Naive thymus-derived CD4-positive, alpha-beta T cell (primary cell): ENCODE data around the gene ZNF248. TPM values are rescaled to one million over a fixed set of nuclear protein-coding genes. Genes with fewer than 3 reads are reported as not detected.

Experiments used
- ATAC-seq: fragments of 150-1000 bp; cut with Tn5 transposase; 2 replicates; pipeline ENCODE4 v1.10.0; 2021; ENCODE audit warnings: mild to moderate bottlenecking, moderate library complexity
- CTCF ChIA-PET: fragments of 350-600 bp; sonication (Branson Sonifier 250); formaldehyde crosslinking; loops from one replicate; lab custom pipeline; 2021; ENCODE audit warnings: antibody characterized with exemption; lab: Charles Lee
- POLR2A ChIA-PET: fragments of 350-600 bp; sonication (Branson Sonifier 250); formaldehyde crosslinking; loops from one replicate; lab custom pipeline; 2021; ENCODE audit warnings: antibody characterized with exemption, inconsistent platforms; lab: Charles Lee
- DNase-seq, 9 donors: peaks; one replicate each; pipeline versions ENCODE4 v3.0.0 to v3.0.0-alpha.2; 2020 to 2022; ENCODE audit warnings: mixed read lengths in 1 of 9
- H3K27ac ChIP-seq: one replicate; pipeline ENCODE4 v1.7.0; 2013; ENCODE audit warnings: mild to moderate bottlenecking, low read depth, low read length, moderate library complexity
- H3K27me3 ChIP-seq, 2 donors: one replicate each; pipeline ENCODE4 v1.7.0; 2013; ENCODE audit warnings: low read length in 2 of 2, mild to moderate bottlenecking in 2 of 2, moderate library complexity in 2 of 2; ENCODE audit not compliant: control insufficient read depth in 2 of 2, insufficient read depth in 2 of 2
- H3K36me3 ChIP-seq, 3 experiments: 1 replicate in 2 of 3; 2 replicates in 1 of 3; pipeline ENCODE4 v1.7.0; 2013; ENCODE audit warnings: low read length in 3 of 3, mild to moderate bottlenecking in 3 of 3, moderate library complexity in 1 of 3; ENCODE audit not compliant: insufficient read depth in 3 of 3, control insufficient read depth in 2 of 3
- H3K4me1 ChIP-seq, 2 donors: one replicate each; pipeline ENCODE4 v1.7.0; 2013; ENCODE audit warnings: low read length in 2 of 2, mild to moderate bottlenecking in 2 of 2, moderate library complexity in 1 of 2; ENCODE audit not compliant: control insufficient read depth in 2 of 2, insufficient read depth in 2 of 2
- H3K4me3 ChIP-seq: 2 replicates; pipeline ENCODE4 v1.7.0; 2013; ENCODE audit warnings: mild to moderate bottlenecking, low read length
- H3K9me3 ChIP-seq, 3 experiments: 1 replicate in 2 of 3; 2 replicates in 1 of 3; pipeline ENCODE4 v1.7.0; 2013; ENCODE audit warnings: low read length in 3 of 3; ENCODE audit not compliant: control insufficient read depth in 2 of 3
- H3K27ac Mint-ChIP-seq, 9 donors: one replicate each; pipeline ENCODE4 v1.8.0; 2020 to 2022; ENCODE audit warnings: mixed read lengths in 9 of 9, mild to moderate bottlenecking in 8 of 9, moderate library complexity in 5 of 9, inconsistent platforms in 2 of 9
- H3K27me3 Mint-ChIP-seq, 5 donors: one replicate each; pipeline ENCODE4 v1.8.0; 2021 to 2022; ENCODE audit warnings: mixed read lengths in 5 of 5, mild to moderate bottlenecking in 1 of 5
- H3K36me3 Mint-ChIP-seq, 5 donors: one replicate each; pipeline ENCODE4 v1.8.0; 2020 to 2022; ENCODE audit warnings: mixed read lengths in 5 of 5, mild to moderate bottlenecking in 3 of 5, inconsistent platforms in 1 of 5
- H3K4me1 Mint-ChIP-seq, 7 donors: one replicate each; pipeline ENCODE4 v1.8.0; 2020 to 2022; ENCODE audit warnings: mixed read lengths in 7 of 7, mild to moderate bottlenecking in 3 of 7, inconsistent platforms in 1 of 7
- H3K4me3 Mint-ChIP-seq, 10 donors: one replicate each; pipeline ENCODE4 v1.8.0; 2020 to 2022; ENCODE audit warnings: mild to moderate bottlenecking in 10 of 10, mixed read lengths in 10 of 10, moderate library complexity in 6 of 10, inconsistent platforms in 2 of 10
- H3K9me3 Mint-ChIP-seq, 11 donors: one replicate each; pipeline ENCODE4 v1.8.0; 2020 to 2022; ENCODE audit warnings: mixed read lengths in 11 of 11, mild to moderate bottlenecking in 4 of 11, inconsistent platforms in 1 of 11, moderate library complexity in 1 of 11
- intact Hi-C, 2 donors: fragments of 100-400 bp; cut with micrococcal nuclease; formaldehyde crosslinking; loops; one replicate each; pipeline ENCODE4 v1.15.1; 2023
- polyA plus RNA-seq, 2 donors: library from polyadenylated mRNA; unstranded; fragments of 300-500 nt; fragmentation: Illumina TruSeq; gene quantifications; one replicate each; pipeline ENCODE4 v1.2.3, GENCODE V29; 2021
- total RNA-seq, 6 experiments: library from RNA in 5 of 6; stranded (reverse) in 5 of 6; gene quantifications; 1 replicate in 5 of 6; 2 replicates in 1 of 6; pipeline ENCODE4 v1.2.3 and lab custom pipeline; 2021 to 2026

ZNF248 gene
- total and polyA plus RNA-seq, 7 experiments from 2014 or later: 4.3 to 26.9 (median 6.8) TPM

- DNase-seq: no peak
- Histone ChIP-seq H3K27ac (no peak overlapping the region), H3K27me3 (no peaks in the 10 kb centered on the region), H3K36me3 (no peaks in the 10 kb centered on the region), H3K9me3 (peaks cover 0 to 30% (median 0%) of the 10 kb centered on the region in 3 experiments), H3K4me3 (no peak overlapping the region), H3K4me1 (no peaks in the 10 kb centered on the region)
- Mint-ChIP-seq H3K27ac (no peak overlapping the region), H3K36me3 (peaks cover 0 to 23% (median 21%) of the 10 kb centered on the region in 5 donors), H3K4me3 (no peak overlapping the region), H3K27me3 (no peaks in the 10 kb centered on the region), H3K4me1 (no peaks in the 10 kb centered on the region), H3K9me3 (peaks cover 5 to 77% (median 21%) of the 10 kb centered on the region in 11 donors)
- POLR2A ChIA-PET: no interaction called here
- ATAC-seq: no peak
- CTCF ChIA-PET: no interaction called here
- intact Hi-C loops: no loop called here
Observed at GRCh38 chr10:37780536-37780935, 76.9 kb downstream of the ZNF248 start.

GRCh38 chr10:37777056-37777455 is 80.4 kb downstream of the ZNF248 start:
- no peaks in the 10 kb centered on the region for H3K36me3 ChIP-seq
- Mint-ChIP-seq H3K9me3 (peaks cover 3 to 62% (median 21%) of the 10 kb centered on the region in 11 donors), H3K27me3 (no peaks in the 10 kb centered on the region), H3K27ac (no peak overlapping the region), H3K4me3 (no peak overlapping the region), H3K36me3 (peaks cover 0 to 11% (median 5%) of the 10 kb centered on the region in 5 donors), H3K4me1 (no peaks in the 10 kb centered on the region)
- ATAC-seq: no peak
- no peaks in the 10 kb centered on the region for H3K27me3 ChIP-seq
- H3K4me1 ChIP-seq: no peaks in the 10 kb centered on the region
- CTCF ChIA-PET: no interaction called here
- intact Hi-C loops: no loop called here
- DNase-seq: no peak
- peaks cover 0 to 25% (median 0%) of the 10 kb centered on the region in 3 experiments for H3K9me3 ChIP-seq
- no peak overlapping the region for H3K27ac ChIP-seq
- H3K4me3 ChIP-seq: no peak overlapping the region
- POLR2A ChIA-PET: no interaction called here

GRCh38 chr10:37775612-37776011 is 81.8 kb downstream of the ZNF248 start:
- no peaks in the 10 kb centered on the region for H3K36me3 ChIP-seq
- ChIA-PET CTCF (no interaction called here), POLR2A (no interaction called here)
- ATAC-seq (no peak), DNase-seq (no peak)
- H3K4me3 ChIP-seq: no peak overlapping the region
- Mint-ChIP-seq H3K4me1 (no peaks in the 10 kb centered on the region), H3K9me3 (peaks cover 3 to 51% (median 17%) of the 10 kb centered on the region in 11 donors), H3K4me3 (no peak overlapping the region), H3K27ac (no peak overlapping the region), H3K27me3 (no peaks in the 10 kb centered on the region), H3K36me3 (peaks cover 0 to 7% (median 5%) of the 10 kb centered on the region in 5 donors)
- peaks cover 0 to 13% (median 0%) of the 10 kb centered on the region in 3 experiments for H3K9me3 ChIP-seq
- H3K27ac ChIP-seq: no peak overlapping the region
- intact Hi-C loops: no loop called here
- no peaks in the 10 kb centered on the region for H3K27me3 ChIP-seq
- no peaks in the 10 kb centered on the region for H3K4me1 ChIP-seq

- Histone ChIP-seq H3K4me3 (no peak overlapping the region), H3K4me1 (no peaks in the 10 kb centered on the region), H3K36me3 (no peaks in the 10 kb centered on the region), H3K27ac (no peak overlapping the region), H3K27me3 (no peaks in the 10 kb centered on the region), H3K9me3 (peaks cover 0 to 10% (median 0%) of the 10 kb centered on the region in 3 experiments)
- peaks cover 3 to 50% (median 18%) of the 10 kb centered on the region in 11 donors for H3K9me3 Mint-ChIP-seq
- no peak overlapping the region for H3K27ac Mint-ChIP-seq
- ATAC-seq: no peak
- H3K27me3 Mint-ChIP-seq: no peaks in the 10 kb centered on the region
- CTCF ChIA-PET: no interaction called here
- intact Hi-C loops: no loop called here
- H3K4me1 Mint-ChIP-seq: no peaks in the 10 kb centered on the region
- DNase-seq: no peak
- H3K36me3 Mint-ChIP-seq: peaks cover 0 to 7% (median 5%) of the 10 kb centered on the region in 5 donors
- H3K4me3 Mint-ChIP-seq: no peak overlapping the region
- POLR2A ChIA-PET: no interaction called here
Observed at GRCh38 chr10:37774351-37774750, 83.1 kb downstream of the ZNF248 start.

GRCh38 chr10:37765216-37765615 is 92.2 kb downstream of the ZNF248 start:
- no peaks in the 10 kb centered on the region for H3K27me3 ChIP-seq
- ChIA-PET POLR2A (no interaction called here), CTCF (no interaction called here)
- no peaks in the 10 kb centered on the region for H3K4me1 ChIP-seq
- no peak overlapping the region for H3K27ac ChIP-seq
- H3K9me3 Mint-ChIP-seq: peaks cover 24 to 88% (median 47%) of the 10 kb centered on the region in 11 donors
- DNase-seq: no peak
- intact Hi-C loops: no loop called here
- H3K4me1 Mint-ChIP-seq: no peaks in the 10 kb centered on the region
- no peak overlapping the region for H3K4me3 Mint-ChIP-seq
- H3K36me3 Mint-ChIP-seq: peaks cover 1 to 37% (median 23%) of the 10 kb centered on the region in 5 donors
- no peak for ATAC-seq
- no peaks in the 10 kb centered on the region for H3K27me3 Mint-ChIP-seq
- no peak overlapping the region for H3K4me3 ChIP-seq
- no peak overlapping the region for H3K27ac Mint-ChIP-seq
- H3K9me3 ChIP-seq: peaks cover 0 to 30% (median 0%) of the 10 kb centered on the region in 3 experiments
- no peaks in the 10 kb centered on the region for H3K36me3 ChIP-seq

- intact Hi-C loops: no loop called here
- Histone ChIP-seq H3K4me1 (no peaks in the 10 kb centered on the region), H3K27me3 (no peaks in the 10 kb centered on the region), H3K27ac (no peak overlapping the region), H3K9me3 (peaks cover 0 to 30% (median 0%) of the 10 kb centered on the region in 3 experiments), H3K36me3 (no peaks in the 10 kb centered on the region), H3K4me3 (no peak overlapping the region)
- DNase-seq (no peak), ATAC-seq (no peak)
- Mint-ChIP-seq H3K27me3 (no peaks in the 10 kb centered on the region), H3K27ac (peak overlapping the region in 2 of 9 donors; percentile 1 to 9), H3K9me3 (peaks cover 20 to 92% (median 41%) of the 10 kb centered on the region in 11 donors), H3K4me1 (no peaks in the 10 kb centered on the region), H3K4me3 (no peak overlapping the region), H3K36me3 (peaks cover 1 to 35% (median 28%) of the 10 kb centered on the region in 5 donors)
- POLR2A ChIA-PET: no interaction called here
- CTCF ChIA-PET: no interaction called here
Observed at GRCh38 chr10:37763132-37763531, 94.3 kb downstream of the ZNF248 start.

- Mint-ChIP-seq H3K27ac (no peak overlapping the region), H3K27me3 (no peaks in the 10 kb centered on the region), H3K4me1 (no peaks in the 10 kb centered on the region), H3K9me3 (peaks cover 21 to 92% (median 45%) of the 10 kb centered on the region in 11 donors), H3K36me3 (peaks cover 1 to 33% (median 30%) of the 10 kb centered on the region in 5 donors), H3K4me3 (no peak overlapping the region)
- H3K4me3 ChIP-seq: no peak overlapping the region
- peaks cover 0 to 35% (median 0%) of the 10 kb centered on the region in 3 experiments for H3K9me3 ChIP-seq
- no peak for DNase-seq
- no peaks in the 10 kb centered on the region for H3K36me3 ChIP-seq
- no peaks in the 10 kb centered on the region for H3K27me3 ChIP-seq
- CTCF ChIA-PET: no interaction called here
- intact Hi-C loops: no loop called here
- no peaks in the 10 kb centered on the region for H3K4me1 ChIP-seq
- POLR2A ChIA-PET: no interaction called here
- ATAC-seq: no peak
- no peak overlapping the region for H3K27ac ChIP-seq
Observed at GRCh38 chr10:37762287-37762686, 95.1 kb downstream of the ZNF248 start.
